KMS-11 (cell line): ENCODE data around the gene NCR1.
A peak's percentile ranks its signal among the peaks of the same experiment; 100 is the strongest.
"Not testable (repeated sequence)": the region's sequence is repeated elsewhere in the genome, so short reads cannot be mapped to it uniquely, and the experiment has no call there.

Experiments
- H2AFZ ChIP-seq: fragments of 200-600 bp; sonication (generic); 2 replicates; pipeline ENCODE4 v1.6.1; 2016; ENCODE audit warnings: antibody characterized with exemption, mixed run types, low read depth
- H3K27ac ChIP-seq: fragments of 200-600 bp; sonication (generic); 2 replicates; pipeline ENCODE4 v1.6.1; 2016; ENCODE audit warnings: mild to moderate bottlenecking, mixed run types
- H3K27me3 ChIP-seq: fragments of 200-600 bp; sonication (generic); 2 replicates; pipeline ENCODE4 v1.6.1; 2017; ENCODE audit warnings: mild to moderate bottlenecking, low read depth, mixed run types, moderate library complexity; ENCODE audit not compliant: insufficient read depth
- H3K36me3 ChIP-seq: fragments of 200-600 bp; sonication (generic); 2 replicates; pipeline ENCODE4 v1.6.1; 2017; ENCODE audit warnings: mild to moderate bottlenecking, mixed run types; ENCODE audit not compliant: insufficient read depth
- H3K4me1 ChIP-seq: fragments of 200-600 bp; sonication (generic); 2 replicates; pipeline ENCODE4 v1.6.1; 2016; ENCODE audit warnings: mild to moderate bottlenecking, low read depth, mixed run types; ENCODE audit not compliant: poor library complexity, severe bottlenecking
- H3K4me2 ChIP-seq: fragments of 200-600 bp; sonication (generic); 2 replicates; pipeline ENCODE4 v1.7.0; 2016; ENCODE audit warnings: mild to moderate bottlenecking, mixed run types
- H3K4me3 ChIP-seq: fragments of 200-600 bp; sonication (generic); IDR thresholded peaks from 2 replicates; pipeline ENCODE4 v1.6.1; 2017; ENCODE audit warnings: low read depth, low read length, mixed read lengths; ENCODE audit not compliant: insufficient read depth
- H3K79me2 ChIP-seq: fragments of 200-600 bp; sonication (generic); 2 replicates; pipeline ENCODE4 v1.6.1; 2016; ENCODE audit warnings: low read depth, mixed run types; ENCODE audit not compliant: insufficient read depth
- H3K9ac ChIP-seq: fragments of 200-600 bp; sonication (generic); 2 replicates; pipeline ENCODE4 v1.6.1; 2016; ENCODE audit warnings: mild to moderate bottlenecking, mixed run types
- H4K20me1 ChIP-seq: fragments of 200-600 bp; sonication (generic); 2 replicates; pipeline ENCODE4 v1.6.1; 2016; ENCODE audit warnings: mild to moderate bottlenecking, mixed run types; ENCODE audit not compliant: insufficient read depth
- TF ChIP-seq, protein P1 (sequence below): fragments of 200-600 bp; sonication (generic); conservative IDR thresholded peaks from 2 replicates; pipeline ENCODE4 v1.6.1; 2017; ENCODE audit warnings: low read depth, mild to moderate bottlenecking, antibody characterized with exemption, low read length, moderate library complexity, mixed read lengths

NCR1 gene

DNA sequence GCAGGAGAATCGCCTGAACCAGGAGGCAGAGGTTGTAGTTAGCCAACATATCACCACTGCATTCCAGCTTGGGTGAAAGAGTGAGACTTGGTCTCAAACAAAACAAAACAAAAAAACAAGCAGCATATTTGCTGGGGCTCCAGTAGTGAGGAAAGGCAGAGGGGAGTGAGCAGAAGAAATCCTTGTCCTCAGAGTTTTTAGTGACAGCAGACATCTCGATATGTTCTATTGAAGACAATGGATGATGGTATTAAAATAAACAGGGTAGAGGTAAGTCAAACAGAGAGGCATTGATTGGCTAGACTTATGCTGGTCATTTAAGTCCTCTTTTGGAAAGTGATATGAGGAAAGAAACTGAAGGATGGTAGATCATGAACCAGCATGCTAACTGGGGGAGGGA is 22.4 kb downstream of the NCR1 start:
- no peaks in the 10 kb centered on the region for H4K20me1 ChIP-seq
- TF ChIP-seq, protein P1, sequence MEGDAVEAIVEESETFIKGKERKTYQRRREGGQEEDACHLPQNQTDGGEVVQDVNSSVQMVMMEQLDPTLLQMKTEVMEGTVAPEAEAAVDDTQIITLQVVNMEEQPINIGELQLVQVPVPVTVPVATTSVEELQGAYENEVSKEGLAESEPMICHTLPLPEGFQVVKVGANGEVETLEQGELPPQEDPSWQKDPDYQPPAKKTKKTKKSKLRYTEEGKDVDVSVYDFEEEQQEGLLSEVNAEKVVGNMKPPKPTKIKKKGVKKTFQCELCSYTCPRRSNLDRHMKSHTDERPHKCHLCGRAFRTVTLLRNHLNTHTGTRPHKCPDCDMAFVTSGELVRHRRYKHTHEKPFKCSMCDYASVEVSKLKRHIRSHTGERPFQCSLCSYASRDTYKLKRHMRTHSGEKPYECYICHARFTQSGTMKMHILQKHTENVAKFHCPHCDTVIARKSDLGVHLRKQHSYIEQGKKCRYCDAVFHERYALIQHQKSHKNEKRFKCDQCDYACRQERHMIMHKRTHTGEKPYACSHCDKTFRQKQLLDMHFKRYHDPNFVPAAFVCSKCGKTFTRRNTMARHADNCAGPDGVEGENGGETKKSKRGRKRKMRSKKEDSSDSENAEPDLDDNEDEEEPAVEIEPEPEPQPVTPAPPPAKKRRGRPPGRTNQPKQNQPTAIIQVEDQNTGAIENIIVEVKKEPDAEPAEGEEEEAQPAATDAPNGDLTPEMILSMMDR = no peak
- H3K4me1 ChIP-seq = no peaks in the 10 kb centered on the region
- no peaks in the 10 kb centered on the region; the same call in 1 of the 2 replicates for H3K27me3 ChIP-seq
- H3K4me2 ChIP-seq = no peak overlapping the region
- H2AFZ ChIP-seq = no peak overlapping the region
- H3K79me2 ChIP-seq = no peaks in the 10 kb centered on the region
- no peak overlapping the region for H3K9ac ChIP-seq
- H3K36me3 ChIP-seq = no peaks in the 10 kb centered on the region
- no peak overlapping the region for H3K4me3 ChIP-seq
- no peak overlapping the region for H3K27ac ChIP-seq

DNA sequence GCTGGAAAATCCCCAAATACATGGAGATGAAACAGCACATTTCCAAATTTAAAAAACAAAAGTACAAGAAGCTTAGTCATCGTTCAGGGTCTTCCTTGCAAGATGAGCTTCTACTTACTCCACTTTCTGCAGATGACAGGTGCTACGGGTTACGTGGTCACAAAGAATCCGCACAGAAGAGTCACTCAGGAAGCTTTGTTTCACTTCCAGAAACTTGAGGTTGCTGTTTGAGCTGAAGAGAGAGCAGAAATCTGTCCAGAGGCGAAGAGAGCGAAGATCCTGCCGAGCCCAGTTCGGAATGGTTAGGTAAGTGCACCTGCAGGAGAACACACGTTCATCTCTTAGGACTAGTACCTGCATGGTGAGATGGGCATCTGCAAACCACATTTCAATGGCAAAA is 32.0 kb downstream of the NCR1 start:
- no peaks in the 10 kb centered on the region for H4K20me1 ChIP-seq
- no peak overlapping the region for H2AFZ ChIP-seq
- no peak overlapping the region for H3K4me3 ChIP-seq
- peak overlapping the region; percentile 93 for H3K27ac ChIP-seq
- no peaks in the 10 kb centered on the region for H3K79me2 ChIP-seq
- peak overlapping the region; percentile 64; the same call in 1 of the 2 replicates for H3K9ac ChIP-seq
- peaks cover 23% of the 10 kb centered on the region for H3K4me1 ChIP-seq
- H3K36me3 ChIP-seq = no peaks in the 10 kb centered on the region
- no peaks in the 10 kb centered on the region for H3K27me3 ChIP-seq
- peak overlapping the region; percentile 62; the same call in 1 of the 2 replicates for H3K4me2 ChIP-seq
- TF ChIP-seq, protein P1 = no peak

DNA sequence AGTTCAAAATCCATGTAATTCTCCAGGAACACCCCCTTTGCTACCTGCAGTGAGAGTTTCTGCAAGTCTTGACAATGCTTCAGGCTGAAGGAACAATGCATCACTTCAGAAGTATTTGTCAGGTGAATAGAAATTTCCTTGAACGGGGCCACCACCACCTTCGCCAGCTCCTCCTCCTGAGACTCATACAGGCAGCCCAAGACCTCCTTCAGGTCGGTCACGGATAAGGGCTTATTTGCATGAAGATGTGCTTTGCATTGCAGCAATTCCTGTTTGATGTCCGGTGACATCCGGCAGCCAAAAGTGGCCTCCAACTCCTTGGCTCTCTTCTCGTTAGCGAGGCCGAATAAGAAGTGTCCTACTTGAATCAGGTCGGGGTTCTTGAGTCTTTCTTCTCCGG is 33.0 kb downstream of the NCR1 start:
- Histone ChIP-seq H3K9ac (no peak overlapping the region), H3K27me3 (no peaks in the 10 kb centered on the region), H4K20me1 (no peaks in the 10 kb centered on the region), H2AFZ (no peak overlapping the region), H3K4me2 (peak overlapping the region; percentile 1; the same call in 1 of the 2 replicates), H3K36me3 (no peaks in the 10 kb centered on the region), H3K4me3 (no peak overlapping the region), H3K79me2 (no peaks in the 10 kb centered on the region), H3K4me1 (peaks cover 23% of the 10 kb centered on the region), H3K27ac (no peak overlapping the region; the same call in 1 of the 2 replicates)
- TF ChIP-seq, protein P1 = no peak

DNA sequence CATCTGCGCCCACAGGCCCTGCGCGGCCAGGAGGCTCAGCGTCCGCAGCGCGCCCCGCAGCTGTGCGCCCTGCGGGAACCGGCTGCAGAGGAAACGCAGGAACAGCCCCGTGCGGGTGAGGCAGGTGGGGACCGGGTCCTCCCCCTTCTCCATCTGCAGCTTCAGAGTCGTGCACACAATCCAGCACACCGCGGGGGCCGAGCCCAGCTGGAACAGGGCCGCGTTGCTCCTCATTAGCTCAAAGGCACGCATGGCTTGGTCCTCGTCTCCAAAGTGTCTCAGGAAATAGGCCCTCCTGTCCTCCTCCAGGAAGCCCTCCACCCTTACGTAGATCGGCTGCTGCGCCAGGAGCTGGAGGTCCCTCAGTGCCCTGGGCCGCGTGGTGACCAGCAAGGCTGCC is 33.6 kb downstream of the NCR1 start:
- not testable (repeated sequence) for H4K20me1 ChIP-seq, H3K36me3 ChIP-seq, H2AFZ ChIP-seq, H3K27me3 ChIP-seq, H3K9ac ChIP-seq, H3K27ac ChIP-seq, H3K4me3 ChIP-seq, H3K79me2 ChIP-seq, H3K4me2 ChIP-seq
- peaks cover 23% of the 10 kb centered on the region for H3K4me1 ChIP-seq

DNA sequence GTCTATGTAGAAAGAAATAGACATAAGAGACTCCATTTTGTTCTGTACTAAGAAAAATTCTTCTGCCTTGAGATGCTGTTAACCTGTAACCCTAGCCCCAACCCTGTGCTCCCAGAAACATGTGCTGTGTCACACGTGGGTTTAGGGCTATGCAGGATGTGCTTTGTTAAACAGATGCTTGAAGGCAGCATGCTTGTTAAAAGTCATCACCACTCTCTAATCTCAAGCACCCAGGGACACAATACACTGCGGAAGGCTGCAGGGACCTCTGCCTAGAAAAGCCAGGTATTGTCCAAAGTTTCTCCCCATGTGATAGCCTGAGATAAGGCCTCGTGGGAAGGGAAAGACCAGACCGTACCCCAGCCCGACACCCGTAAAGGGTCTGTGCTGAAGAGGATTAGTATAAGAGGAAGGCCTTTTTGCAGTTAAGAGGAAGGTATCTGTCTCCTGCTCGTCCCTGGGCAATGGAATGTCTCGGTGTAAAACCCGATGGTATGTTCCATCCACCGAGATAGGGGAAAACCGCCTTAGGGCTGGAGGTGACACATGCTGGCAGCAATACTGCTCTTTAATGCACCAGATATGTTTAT is 37.9 kb downstream of the NCR1 start:
- not testable (repeated sequence) for H3K36me3 ChIP-seq, H3K27ac ChIP-seq, H3K79me2 ChIP-seq, H3K9ac ChIP-seq, H3K4me3 ChIP-seq, H4K20me1 ChIP-seq, H3K4me2 ChIP-seq, H3K27me3 ChIP-seq, H2AFZ ChIP-seq
- H3K4me1 ChIP-seq = peaks cover 11% of the 10 kb centered on the region
